K562 (cell line): ENCODE data around the gene AIFM3. TPM values are rescaled to one million over a fixed set of nuclear protein-coding genes. Genes with fewer than 3 reads are reported as not detected.
A peak's percentile ranks its signal among the peaks of the same experiment; 100 is the strongest.

ENCODE experiments used
- ATAC-seq: fragments of 200-7000 bp; cut with Tn5 transposase; 3 replicates; pipeline ENCODE4 v1.9.1; 2020; ENCODE audit warnings: moderate library complexity
- BruUV-seq: library from RNA; stranded (reverse); fragments of 400-500 nt; replicated peaks from 2 replicates; lab custom pipeline; 2021; lab: Mats Ljungman, UMichigan
- CTCF ChIA-PET: fragments of 300-600 bp; formaldehyde crosslinking; extraction: SDS; loops from one replicate; lab custom pipeline; 2021; ENCODE audit warnings: low intra/inter-chr PET ratio; lab: Yijun Ruan, JAX
- POLR2A ChIA-PET: fragments of 300-600, 350-650 bp; sonication (Branson Sonifier 250); formaldehyde crosslinking; extraction: SDS; loops from one replicate; lab custom pipeline; 2021; ENCODE audit warnings: antibody characterized with exemption, inconsistent platforms; lab: Yijun Ruan, JAX
- DNase-seq, 4 experiments: peaks; one replicate each; pipeline versions ENCODE4 v3.0.0 to v3.0.0-alpha.2; 2011 to 2018; ENCODE audit warnings: low spot score in 3 of 4, mixed read lengths in 3 of 4; ENCODE audit errors: extremely low read depth in 1 of 4
- FAIRE-seq: peaks from 2 replicates; lab custom pipeline; 2011; peaks lifted over from hg19 to GRCh38; lab: Jason Lieb, UNC
- H2AFZ ChIP-seq: 2 replicates; pipeline ENCODE4 v1.6.0; 2011; ENCODE audit warnings: low read depth, low read length, control low read depth, inconsistent platforms
- H3K27ac ChIP-seq: fragments of 200-600 bp; 3 replicates; pipeline ENCODE4 v1.8.0; 2011; ENCODE audit warnings: low read depth, mild to moderate bottlenecking, control low read depth, inconsistent platforms, low read length, moderate library complexity, mixed read lengths; ENCODE audit errors: extremely low read depth
- H3K27me3 ChIP-seq, 2 experiments: fragments of 300-600 bp in 1 of 2; 2 replicates in 1 of 2; 3 replicates in 1 of 2; pipeline versions ENCODE4 v1.6.0 to v1.8.0; 2011; ENCODE audit warnings: inconsistent platforms in 2 of 2, low read length in 2 of 2, mild to moderate bottlenecking in 1 of 2, mixed read lengths in 1 of 2, moderate library complexity in 1 of 2; ENCODE audit not compliant: control insufficient read depth in 2 of 2, insufficient read depth in 2 of 2
- H3K36me3 ChIP-seq: fragments of 300-600 bp; 3 replicates; pipeline ENCODE4 v1.8.0; 2011; ENCODE audit warnings: mild to moderate bottlenecking, low read length, inconsistent platforms; ENCODE audit not compliant: control insufficient read depth, insufficient read depth
- H3K4me1 ChIP-seq, 2 experiments: fragments of 200-600 bp in 1 of 2; replicated peaks in 1 of 2; 2 replicates in 1 of 2; 3 replicates in 1 of 2; pipeline versions ENCODE4 v1.5.1 to v1.8.0; 2011; ENCODE audit warnings: inconsistent platforms in 2 of 2, low read length in 2 of 2, mild to moderate bottlenecking in 1 of 2, mixed read lengths in 1 of 2, moderate library complexity in 1 of 2; ENCODE audit not compliant: control insufficient read depth in 2 of 2, insufficient read depth in 2 of 2
- H3K4me2 ChIP-seq: 2 replicates; pipeline ENCODE4 v1.6.1; 2011; ENCODE audit warnings: low read length, control low read depth, inconsistent platforms, mixed read lengths; ENCODE audit not compliant: insufficient read depth
- H3K4me3 ChIP-seq: fragments of 200-600 bp; sonication (generic), shearing (Covaris generic); 2 replicates; pipeline ENCODE4 v1.5.1; 2016; ENCODE audit warnings: control low read depth, inconsistent platforms
- H3K79me2 ChIP-seq: fragments of 200-600 bp; 3 replicates; pipeline ENCODE4 v1.8.0; 2011; ENCODE audit warnings: low read length, inconsistent platforms; ENCODE audit not compliant: control insufficient read depth, insufficient read depth
- H3K9ac ChIP-seq, 2 experiments: 2 replicates each; pipeline versions ENCODE4 v1.6.0 to v1.6.1; 2011; ENCODE audit warnings: low read depth in 2 of 2, low read length in 2 of 2, control low read depth in 1 of 2, inconsistent platforms in 1 of 2, mild to moderate bottlenecking in 1 of 2, mixed read lengths in 1 of 2; ENCODE audit not compliant: insufficient read depth in 1 of 2
- H3K9me1 ChIP-seq: one replicate; pipeline ENCODE4 v1.6.0; 2011; ENCODE audit warnings: inconsistent platforms, mild to moderate bottlenecking, low read length, moderate library complexity; ENCODE audit not compliant: control insufficient read depth, insufficient read depth
- H3K9me3 ChIP-seq: replicated peaks from 2 replicates; pipeline ENCODE4 v1.5.1; 2011; ENCODE audit warnings: low read depth, low read length, inconsistent platforms; ENCODE audit not compliant: control insufficient read depth, insufficient read depth
- H4K20me1 ChIP-seq: replicated peaks from 2 replicates; pipeline ENCODE4 v1.6.1; 2011; ENCODE audit warnings: low read length, inconsistent platforms, mixed read lengths; ENCODE audit not compliant: control insufficient read depth, insufficient read depth
- FOXK2 ChIP-seq, 2 experiments: fragments of 450-650 bp; IDR thresholded peaks in 1 of 2; conservative IDR thresholded peaks in 1 of 2; 2 replicates each; pipeline ENCODE4 v1.6.1; 2016; ENCODE audit warnings: low read depth in 2 of 2, mild to moderate bottlenecking in 1 of 2
- GMEB1 ChIP-seq: fragments of 250-450 bp; sonication (Bioruptor Pico); IDR thresholded peaks from 2 replicates; pipeline ENCODE4 v1.4.0; 2020; ENCODE audit warnings: mild to moderate bottlenecking
- KDM5B ChIP-seq: fragments of 200-600 bp; sonication (generic); IDR thresholded peaks from 2 replicates; pipeline ENCODE4 v1.6.1; 2012; ENCODE audit warnings: low read depth, mild to moderate bottlenecking, moderate library complexity, low read length, control low read depth, inconsistent platforms; ENCODE audit not compliant: insufficient replicate concordance
- MCM5 ChIP-seq: fragments of 450-650 bp; IDR thresholded peaks from 2 replicates; pipeline ENCODE4 v1.6.1; 2016; ENCODE audit warnings: low read depth
- RB1 ChIP-seq: fragments of 450-650 bp; IDR thresholded peaks from 2 replicates; pipeline ENCODE4 v1.6.1; 2017; ENCODE audit warnings: low read depth, mild to moderate bottlenecking
- RBM14 ChIP-seq: fragments of 200-400 bp; formaldehyde crosslinking; IDR thresholded peaks from 2 replicates; pipeline ENCODE4 v1.6.1; 2018; ENCODE audit warnings: low read depth, mild to moderate bottlenecking, low read length, moderate library complexity, borderline replicate concordance; ENCODE audit not compliant: insufficient read depth
- SAP30 ChIP-seq: fragments of 200-600 bp; sonication (generic); IDR thresholded peaks from 2 replicates; pipeline ENCODE4 v1.6.1; 2012; ENCODE audit warnings: borderline replicate concordance, low read depth, mild to moderate bottlenecking, moderate library complexity, low read length, control low read depth, inconsistent platforms; ENCODE audit not compliant: insufficient read depth, poor library complexity, severe bottlenecking
- STAG1 ChIP-seq: sonication (generic); formaldehyde crosslinking; IDR thresholded peaks from 2 replicates; pipeline ENCODE4 v1.5.0; 2020; ENCODE audit warnings: missing genetic modification reagents, borderline replicate concordance
- TSC22D4 ChIP-seq: fragments of 450-650 bp; IDR thresholded peaks from 2 replicates; pipeline ENCODE4 v1.6.1; 2016; ENCODE audit warnings: missing genetic modification characterization, missing biosample characterization, control low read depth
- XRCC4 ChIP-seq: IDR thresholded peaks from one replicate; pipeline ENCODE4 v1.6.1; 2011; ENCODE audit not compliant: insufficient read depth, insufficient read length; ENCODE audit errors: extremely low read depth
- ZBTB2 ChIP-seq: fragments of 450-650 bp; IDR thresholded peaks from 2 replicates; pipeline ENCODE4 v1.6.1; 2016; ENCODE audit warnings: antibody characterized with exemption
- ZNF274 ChIP-seq: IDR thresholded peaks from 2 replicates; pipeline ENCODE4 v1.6.1; 2011; ENCODE audit warnings: low read depth, mild to moderate bottlenecking, low read length, moderate library complexity, borderline replicate concordance
- WGBS: fragments of 100-300 bp; shearing (Covaris generic); methylation state at CpG from one replicate; pipeline ENCODE4 v1.1.6; 2016; ENCODE audit warnings: low coverage, mixed read lengths; ENCODE audit not compliant: insufficient coverage; ENCODE audit errors: missing lambda C conversion rate; 5-methylcytosine and 5-hydroxymethylcytosine counted together
- in situ Hi-C: fragments of 300-500 bp; cut with MboI; formaldehyde crosslinking; loops from 4 replicates; pipeline ENCODE4 v1.15.0; 2018; ENCODE audit warnings: inconsistent platforms, mixed read lengths
- intact Hi-C: fragments of 100-400 bp; cut with micrococcal nuclease; formaldehyde crosslinking; loops from 2 replicates; pipeline ENCODE4 v1.14.2; 2022
- polyA plus RNA-seq, 8 experiments: library from polyadenylated mRNA; depleted of rRNA in 4 of 8; stranded (reverse) in 5 of 8; unstranded in 3 of 8; fragments of >200 nt; fragmentation: Nextera tagmentation in 2 of 8; fragmentation: Illumina TruSeq in 1 of 8; extraction: Ambion mirVana in 2 of 8; extraction: Trizol in 1 of 8; gene quantifications; 2 replicates each; pipeline versions ENCODE4 v1.2.1 to v1.2.3, GENCODE V29; 2011 to 2014; ENCODE audit warnings: inconsistent platforms in 1 of 8, missing spikeins in 1 of 8
- total RNA-seq, 7 experiments: library from RNA; depleted of rRNA in 6 of 7; stranded (reverse); fragments of >200 nt in 6 of 7; fragmentation: Illumina TruSeq in 2 of 7; extraction: Trizol in 2 of 7; gene quantifications; 2 replicates each; pipeline versions ENCODE4 v1.2.1 to v1.2.3, GENCODE V29; 2011 to 2021; ENCODE audit warnings: low replicate concordance in 1 of 7
- TF ChIP-seq, protein P1 (sequence below): fragments of 250-450 bp; sonication (Bioruptor Pico); IDR thresholded peaks from 2 replicates; pipeline ENCODE4 v1.8.0; 2022; ENCODE audit warnings: inconsistent platforms

Gene AIFM3
- total and polyA plus RNA-seq, 9 of the 15 experiments (the other 6 are each of a cell fraction or from before 2014, with no cell fraction given): 0.03 to 0.20 (median 0.07) TPM; not detected in 1

- intact Hi-C loops: loop anchor here (2.0 kb wide), 1 partner anchor 70 kb away; no protein-coding TSS in a partner anchor
- CTCF ChIA-PET: interaction anchor here (1.1 kb wide), 1 partner anchor 138 kb away, joined by 5 read pairs; no protein-coding TSS in a partner anchor
- peaks cover 0 to 40% of the 10 kb centered on the region in 2 experiments; a peak in 3 of 5 replicates for H3K4me1 ChIP-seq
- TF ChIP-seq ZNF274 (no peak), RBM14 (0 out of 2 replicates have a peak, but pooled peaks have one; percentile 29), FOXK2 (conservative IDR thresholded peaks at IDR 0.05 in 1 of 2, IDR thresholded peaks at IDR 0.05 in 1 of 2; ENCODE audit: low read depth in 2 of 2) (no peak), XRCC4 (no peak), SAP30 (no peak), GMEB1 (CRISPR knock-in tag) (no peak), ZBTB2 (0 out of 2 replicates have a peak, but pooled peaks have one; percentile 40), KDM5B (no peak), STAG1 (peak; percentile 39; the same call in 1 of the 2 replicates), TSC22D4 (tag) (no peak), MCM5 (no peak), RB1 (peak; percentile 19; the same call in 1 of the 2 replicates)
- TF ChIP-seq, protein P1, sequence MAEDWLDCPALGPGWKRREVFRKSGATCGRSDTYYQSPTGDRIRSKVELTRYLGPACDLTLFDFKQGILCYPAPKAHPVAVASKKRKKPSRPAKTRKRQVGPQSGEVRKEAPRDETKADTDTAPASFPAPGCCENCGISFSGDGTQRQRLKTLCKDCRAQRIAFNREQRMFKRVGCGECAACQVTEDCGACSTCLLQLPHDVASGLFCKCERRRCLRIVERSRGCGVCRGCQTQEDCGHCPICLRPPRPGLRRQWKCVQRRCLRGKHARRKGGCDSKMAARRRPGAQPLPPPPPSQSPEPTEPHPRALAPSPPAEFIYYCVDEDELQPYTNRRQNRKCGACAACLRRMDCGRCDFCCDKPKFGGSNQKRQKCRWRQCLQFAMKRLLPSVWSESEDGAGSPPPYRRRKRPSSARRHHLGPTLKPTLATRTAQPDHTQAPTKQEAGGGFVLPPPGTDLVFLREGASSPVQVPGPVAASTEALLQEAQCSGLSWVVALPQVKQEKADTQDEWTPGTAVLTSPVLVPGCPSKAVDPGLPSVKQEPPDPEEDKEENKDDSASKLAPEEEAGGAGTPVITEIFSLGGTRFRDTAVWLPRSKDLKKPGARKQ (CRISPR knock-in tag): no peak
Measured at GRCh38 chr22:20965104-20965887, 1.8 kb upstream of the AIFM3 start.

More at GRCh38 chr22:20965104-20965887, 1.8 kb upstream of the AIFM3 start:
- no peaks in the 10 kb centered on the region for H3K9me3 ChIP-seq
- H3K9ac ChIP-seq: peak overlapping the region in 1 of 2 experiments; percentile 79; a peak in 2 of 4 replicates
- no peak overlapping the region for H3K4me3 ChIP-seq
- no TSS peak for BruUV-seq
- DNase-seq: peak in 3 of 4 experiments; percentile 65 to 97 (median 97)
- no peak for FAIRE-seq
- H3K36me3 ChIP-seq: no peaks in the 10 kb centered on the region
- no peak for ATAC-seq
- WGBS: 16% methylated on average over 59 of the region's 65 CpGs
- peak overlapping the region; percentile 6; the same call in 1 of the 2 replicates for H2AFZ ChIP-seq
- peaks cover 11 to 38% of the 10 kb centered on the region in 2 experiments; a peak in 4 of 5 replicates for H3K27me3 ChIP-seq
- H3K9me1 ChIP-seq: no peaks in the 10 kb centered on the region
- peaks cover 40% of the 10 kb centered on the region for H4K20me1 ChIP-seq
- no peak overlapping the region for H3K27ac ChIP-seq
- H3K4me2 ChIP-seq: no peak overlapping the region
- POLR2A ChIA-PET: interaction anchor here (0.7 to 64.4 kb wide), 6 partner anchors 9 to 858 kb away, joined by 3 to 1556 read pairs (median 6); partner anchors contain the start of genes CRKL and LZTR1
- no peaks in the 10 kb centered on the region for H3K79me2 ChIP-seq
- in situ Hi-C loops: loop anchor here (25.0 kb wide), 1 partner anchor 172 kb away; no protein-coding TSS in a partner anchor
